Raji (cell line): ENCODE measurements around the gene ESYT2.

Experiments used
- POLR2A ChIP-seq: IDR thresholded peaks from 2 replicates; pipeline ENCODE4 v1.6.1; 2011; ENCODE audit warnings: low read depth, low read length, control low read depth; ENCODE audit not compliant: insufficient read depth

The ESYT2 gene

DNA sequence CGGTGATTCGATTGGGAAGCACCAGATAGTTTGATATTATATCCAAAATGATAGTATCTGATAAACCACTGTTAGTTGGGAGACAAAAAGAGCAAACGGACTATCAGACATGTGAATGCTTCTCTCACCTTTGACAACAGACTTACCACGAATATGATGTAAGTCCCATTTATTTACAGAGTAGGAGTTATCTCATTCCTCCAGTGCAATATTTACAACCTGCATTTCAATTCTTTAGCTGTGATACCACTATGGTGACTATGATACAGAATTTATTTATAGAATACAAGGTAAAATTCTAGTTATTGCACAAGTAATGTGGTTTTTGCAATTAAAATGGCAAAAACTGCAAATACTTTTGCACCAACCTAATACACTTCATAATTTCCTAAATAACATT is 61.6 kb downstream of the ESYT2 start:
- TF ChIP-seq POLR2A: no peak

DNA sequence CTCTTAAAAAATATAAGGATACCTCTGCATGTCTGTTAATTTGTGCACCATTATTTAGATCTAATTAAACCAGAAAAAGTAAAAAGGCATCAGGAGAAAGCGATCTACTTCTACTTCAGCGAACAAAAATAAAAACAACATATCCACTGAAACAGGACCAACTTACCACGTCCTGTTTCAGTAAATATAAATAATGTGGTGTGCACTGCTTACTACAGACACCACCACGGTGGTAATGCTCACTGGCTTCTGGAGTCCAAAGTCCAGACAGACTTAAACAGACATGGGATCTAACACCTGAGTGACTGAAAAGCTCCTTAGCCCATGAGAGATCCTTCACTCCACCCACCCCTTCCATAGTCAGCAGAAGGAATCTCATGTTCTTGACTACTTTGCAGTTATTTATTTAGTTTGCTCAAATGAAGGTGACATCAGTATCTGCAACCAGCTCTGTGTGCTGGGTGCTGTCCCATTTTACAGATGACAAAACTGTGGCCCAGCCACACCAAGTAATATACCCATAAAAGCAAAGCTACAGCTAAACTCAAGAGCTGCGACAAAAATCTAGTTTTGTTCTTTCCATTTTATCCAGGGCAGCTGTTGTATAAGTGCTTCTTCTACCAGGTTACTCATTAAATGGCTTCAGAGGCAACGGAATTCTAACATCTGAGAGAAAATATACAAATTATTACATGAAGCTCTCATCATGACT is 62.6 kb downstream of the ESYT2 start:
- no peak for TF ChIP-seq POLR2A

DNA sequence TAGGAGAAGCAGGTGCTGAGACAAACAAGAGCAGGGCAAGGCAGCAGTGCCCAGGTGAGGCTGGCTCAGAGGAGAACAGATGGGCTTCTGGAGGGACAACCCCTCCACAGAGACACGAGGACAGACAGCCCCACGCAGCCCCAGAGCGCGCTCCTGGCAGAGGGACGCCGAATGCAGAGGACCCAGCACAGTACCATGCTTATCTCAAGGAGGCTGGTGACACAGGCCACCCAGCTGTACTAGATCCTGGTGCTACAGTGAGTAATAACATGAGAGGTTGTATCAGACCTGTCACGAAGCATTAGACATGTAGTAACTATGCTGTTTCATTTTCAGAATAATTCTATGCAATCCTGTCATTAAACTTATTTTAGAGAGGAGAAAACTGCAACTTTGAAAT is 64.3 kb downstream of the ESYT2 start:
- no peak for TF ChIP-seq POLR2A

DNA sequence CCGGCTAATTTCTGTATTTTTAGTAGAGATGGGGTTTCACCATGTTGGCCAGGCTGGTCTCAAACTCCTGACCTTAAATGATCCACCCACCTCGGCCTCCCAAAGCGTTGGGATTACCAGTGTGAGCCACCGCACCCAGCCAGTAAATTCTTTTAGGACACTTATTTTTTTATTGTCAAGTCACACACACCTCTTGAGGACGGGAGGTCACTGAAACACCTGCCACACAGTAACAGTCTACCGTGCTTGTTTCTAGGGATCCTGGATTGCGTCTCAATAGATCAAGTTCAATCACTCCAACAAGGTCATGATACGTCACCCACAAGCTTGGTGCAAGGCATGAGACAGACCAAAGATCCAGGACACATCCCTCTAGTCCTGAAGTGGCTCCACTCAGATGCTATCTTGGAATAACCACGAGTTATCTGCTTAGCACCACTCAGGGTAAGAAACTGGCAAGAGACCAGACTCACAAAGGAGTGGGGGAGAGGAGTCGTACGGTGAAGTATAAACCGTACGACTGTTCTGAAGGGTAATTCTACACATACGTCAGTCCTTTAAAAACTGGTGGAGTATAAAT is 65.8 kb downstream of the ESYT2 start:
- no peak for TF ChIP-seq POLR2A

DNA sequence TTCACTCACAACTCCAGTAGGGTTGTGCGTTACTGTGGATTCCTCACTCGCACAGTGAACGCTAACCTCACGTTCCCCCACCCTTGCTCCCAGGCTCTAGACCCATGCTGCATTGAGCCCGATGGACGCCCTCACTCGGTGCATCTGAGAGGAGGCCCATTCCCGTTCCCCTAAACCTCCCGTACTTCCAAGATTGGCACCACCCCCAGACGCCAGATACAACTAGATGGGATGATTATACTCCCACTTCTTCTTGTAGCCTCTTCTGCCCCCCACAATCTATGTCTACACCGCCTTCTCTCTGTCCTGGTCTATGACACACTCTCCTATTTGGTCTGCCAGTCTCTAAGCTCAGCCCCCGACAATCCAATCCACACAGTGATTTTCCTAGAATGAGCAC is 67.4 kb downstream of the ESYT2 start:
- no peak for TF ChIP-seq POLR2A

DNA sequence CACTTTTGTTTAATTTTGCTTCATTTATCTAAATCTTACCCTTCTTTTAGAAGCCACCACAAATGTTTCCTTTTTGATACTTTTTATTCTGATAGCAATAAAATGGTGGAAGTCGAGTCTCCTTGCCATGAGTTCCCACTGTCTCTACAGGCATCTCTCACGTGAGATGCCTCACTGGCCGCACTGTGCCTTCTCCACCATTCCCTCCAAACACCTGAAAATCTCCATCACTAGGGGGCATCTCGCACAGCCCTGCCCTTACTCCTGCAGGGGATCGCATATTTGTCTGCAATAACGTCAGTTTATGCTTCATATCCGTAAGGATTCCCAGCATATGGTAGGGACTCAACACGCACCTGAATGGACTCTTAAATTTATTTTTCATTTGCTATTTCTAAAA is 68.4 kb downstream of the ESYT2 start:
- TF ChIP-seq POLR2A: no peak

DNA sequence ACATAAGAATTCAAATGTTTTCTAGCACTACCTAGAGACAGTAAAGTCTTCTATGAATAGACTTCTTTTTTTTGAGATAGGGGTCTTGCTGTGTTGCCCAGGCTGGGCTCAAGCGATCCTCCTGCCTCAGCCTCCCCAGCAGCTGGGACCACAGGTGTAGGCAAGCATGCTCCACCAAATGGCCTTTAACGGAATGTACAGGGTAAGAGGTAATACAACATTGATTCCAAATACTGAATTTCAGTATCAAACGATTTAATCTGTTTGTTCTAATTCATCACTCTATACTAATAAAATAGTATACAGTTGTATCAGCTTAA is 68.9 kb downstream of the ESYT2 start:
- TF ChIP-seq POLR2A: no peak

DNA sequence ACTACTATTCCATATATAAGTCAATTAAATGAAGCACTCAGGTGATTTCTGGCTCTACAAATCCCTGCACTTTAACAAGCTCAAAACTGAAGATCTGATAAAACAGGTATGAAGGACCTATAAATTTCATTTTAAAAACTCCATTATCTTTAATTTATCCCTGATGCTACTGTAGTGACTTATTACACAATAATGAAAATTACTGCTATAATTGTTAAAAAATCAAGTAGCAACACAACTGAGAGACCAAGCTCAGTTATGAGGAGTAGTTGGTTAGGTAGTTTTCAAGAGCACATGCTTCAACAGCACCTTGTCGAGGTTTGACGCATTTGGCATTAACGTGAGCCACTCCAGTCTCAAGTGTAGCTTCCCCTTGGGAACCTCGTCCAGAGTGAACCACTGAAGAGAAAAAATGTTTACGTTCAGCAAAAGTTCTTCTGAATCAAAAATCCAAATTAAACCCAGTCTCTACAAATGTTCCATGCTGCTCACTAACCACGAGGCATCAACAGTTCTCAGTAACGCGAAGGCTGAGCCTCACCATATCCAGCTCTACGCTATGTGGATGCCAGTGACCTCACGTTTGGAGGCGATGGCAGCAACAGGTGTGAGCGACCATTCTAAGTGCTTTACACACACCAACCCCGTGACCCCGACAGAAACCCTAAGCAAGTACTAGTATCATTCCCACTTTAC is 69.4 kb downstream of the ESYT2 start:
- TF ChIP-seq POLR2A: no peak

DNA sequence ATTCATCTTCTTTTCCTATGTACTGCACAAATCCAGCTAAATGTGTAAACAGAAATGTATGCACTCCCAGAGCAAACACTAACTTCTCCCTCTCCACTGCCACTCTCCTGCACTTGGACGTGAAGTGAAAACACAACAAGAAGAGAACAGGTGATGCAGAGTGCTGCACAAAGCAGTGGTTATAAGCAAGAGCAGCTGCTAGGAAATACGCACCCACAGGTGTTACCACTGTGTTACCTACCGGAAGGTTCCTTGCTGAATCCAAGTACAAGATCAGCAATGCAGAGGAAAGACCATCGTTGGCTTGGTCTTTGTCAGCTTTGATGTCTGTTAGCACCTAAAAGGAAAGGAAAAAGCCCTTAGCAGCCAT is 70.1 kb downstream of the ESYT2 start:
- TF ChIP-seq POLR2A: no peak

DNA sequence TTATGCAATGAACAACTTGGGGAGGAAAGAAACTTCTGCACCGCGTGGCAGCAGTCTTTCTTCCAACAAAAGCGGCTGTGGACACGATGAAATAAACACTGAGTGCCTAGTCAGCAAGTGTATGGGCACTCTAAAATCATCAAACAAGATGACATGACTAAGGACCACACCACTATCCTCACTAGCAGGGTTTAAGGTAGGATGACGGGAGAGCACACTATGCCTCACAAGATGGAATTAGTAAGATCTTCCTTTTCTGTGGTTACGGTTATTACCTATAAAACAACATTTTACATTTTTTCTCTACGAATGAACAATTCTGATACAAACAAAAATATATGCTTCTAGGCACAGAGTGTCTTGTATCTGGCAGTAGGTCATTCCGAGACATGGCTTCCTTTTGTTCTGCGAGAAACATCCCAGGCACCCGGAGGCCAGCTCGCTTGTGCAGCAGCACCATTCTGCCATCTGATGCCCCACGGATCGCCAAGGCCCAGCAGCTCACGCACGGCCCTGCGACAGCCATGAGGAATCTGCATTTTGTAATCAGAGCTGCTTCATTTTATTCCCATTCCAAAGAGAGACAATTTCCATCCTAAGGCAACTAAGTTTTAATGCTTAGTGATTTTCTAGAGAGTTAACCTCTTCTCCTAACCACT is 70.6 kb downstream of the ESYT2 start:
- no peak for TF ChIP-seq POLR2A

DNA sequence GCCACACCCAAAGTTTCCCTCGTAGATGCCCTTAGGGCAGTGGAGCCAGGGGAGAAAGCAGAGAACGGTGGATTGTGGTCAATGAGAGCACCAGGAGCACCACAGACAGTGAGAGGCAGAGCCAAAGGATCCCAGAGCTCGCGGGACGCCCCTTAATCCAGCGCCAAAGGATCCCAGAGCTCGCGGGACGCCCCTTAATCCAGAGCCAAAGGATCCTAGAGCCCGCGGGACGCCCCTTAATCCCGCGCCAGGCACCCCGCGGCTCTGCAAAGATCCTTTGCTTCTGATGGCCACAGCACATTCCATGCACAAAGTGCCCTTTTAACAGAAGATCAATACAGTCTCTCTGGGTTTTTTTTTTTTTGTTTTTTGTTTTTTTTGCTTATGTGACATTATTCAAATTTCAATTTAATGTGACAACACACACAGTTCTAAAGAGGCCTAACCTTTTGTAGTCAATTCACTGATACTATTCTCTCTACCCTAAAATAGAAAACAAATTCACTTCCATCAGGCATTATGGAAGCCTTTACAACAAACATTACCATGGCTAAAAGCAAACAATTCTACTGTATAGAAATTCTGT is 71.8 kb downstream of the ESYT2 start:
- no peak for TF ChIP-seq POLR2A

DNA sequence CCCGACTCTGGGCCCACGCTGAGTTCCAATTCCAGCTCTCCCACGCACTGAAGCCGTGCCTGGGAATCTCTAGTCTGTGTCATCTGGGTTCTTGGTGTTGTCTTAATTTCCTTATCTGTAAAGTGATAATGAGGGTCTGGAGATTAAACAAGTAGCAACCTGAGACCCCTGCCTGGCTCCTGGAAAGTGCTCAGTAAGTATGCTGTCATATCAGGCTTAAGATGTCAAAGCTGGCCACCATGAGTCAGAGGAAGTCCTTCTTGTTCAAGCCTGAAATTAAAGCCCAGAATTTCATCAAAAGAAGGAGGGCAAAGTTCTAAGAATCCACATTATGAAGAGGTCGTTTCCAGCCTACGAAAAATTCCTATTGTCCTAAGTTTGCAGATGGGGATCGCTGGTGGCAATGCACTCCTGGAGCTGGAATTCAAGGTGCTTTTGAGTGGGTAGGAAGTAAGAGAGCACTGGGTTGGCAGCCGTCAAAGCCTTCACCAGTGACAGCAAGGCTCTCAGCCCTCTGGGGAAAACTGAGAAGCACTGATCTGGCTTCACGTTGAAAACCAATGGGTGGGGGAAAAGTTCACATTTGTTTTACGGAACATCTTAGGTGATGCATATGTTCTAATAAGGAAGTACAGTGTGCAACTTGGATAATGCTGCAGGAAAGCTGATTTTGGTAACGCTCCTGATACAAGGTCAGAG is 74.4 kb downstream of the ESYT2 start:
- no peak for TF ChIP-seq POLR2A

DNA sequence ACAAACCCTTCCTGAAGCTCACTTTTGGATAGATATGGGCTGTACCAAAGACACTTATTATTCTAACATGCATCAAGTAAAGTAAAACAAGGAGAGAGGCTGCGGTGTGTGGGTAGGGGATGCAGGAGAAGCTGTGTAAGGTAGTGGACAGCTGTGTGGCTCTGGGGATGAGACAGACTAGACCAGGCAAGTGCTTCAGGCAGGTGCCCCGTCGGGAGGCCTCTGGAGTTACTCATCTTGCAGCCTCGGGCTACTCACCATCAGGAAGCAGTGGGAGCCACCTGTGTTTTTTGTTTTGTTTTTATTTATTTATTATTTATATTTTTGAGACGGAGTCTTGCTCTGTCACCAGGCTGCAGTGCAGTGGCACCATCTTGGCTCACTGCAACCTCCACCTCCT is 75.4 kb downstream of the ESYT2 start:
- TF ChIP-seq POLR2A: no peak

DNA sequence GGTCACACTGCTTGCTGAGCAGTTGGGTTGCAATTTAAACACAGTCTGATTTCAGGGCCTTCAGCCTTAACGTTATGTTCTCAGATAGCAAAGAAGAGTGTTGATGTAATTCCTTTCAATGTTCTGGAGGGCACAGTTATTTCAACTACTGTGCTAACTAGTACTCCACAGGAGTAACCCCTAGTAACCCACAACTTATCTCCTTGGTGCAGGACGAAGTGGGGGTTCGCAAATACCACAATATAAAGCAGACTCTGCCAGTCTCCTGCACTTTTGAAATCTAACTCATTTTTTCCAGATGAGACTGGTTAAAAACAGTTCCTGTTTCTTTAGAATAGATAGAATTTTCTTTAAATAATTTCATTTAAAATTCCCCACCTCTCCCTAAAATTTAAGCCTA is 77.6 kb downstream of the ESYT2 start:
- TF ChIP-seq POLR2A: no peak

DNA sequence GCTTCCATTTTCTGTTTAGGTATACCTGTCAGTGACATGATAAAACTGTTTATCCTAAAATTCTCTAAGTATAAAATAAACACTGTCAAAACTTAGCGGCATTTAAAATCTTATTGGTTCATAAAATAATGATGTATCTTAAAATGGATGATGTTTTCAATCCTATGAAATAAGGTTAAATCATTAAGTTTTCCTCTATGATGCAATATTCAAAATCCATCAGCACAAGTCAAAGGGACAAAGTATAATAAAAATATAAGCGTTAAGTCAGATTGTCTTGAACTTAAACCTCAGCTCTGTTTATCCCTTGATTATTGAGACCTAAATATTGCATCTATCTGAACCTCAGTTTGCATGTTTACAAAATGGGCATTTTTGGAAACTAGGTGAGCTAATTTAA is 78.1 kb downstream of the ESYT2 start:
- TF ChIP-seq POLR2A: no peak
